Central memory CD4-positive, alpha-beta T cell (primary cell): ENCODE measurements around the gene IL1RL2.

ENCODE experiments used
- DNase-seq: peaks from one replicate; pipeline ENCODE4 v3.0.0; 2022

IL1RL2 gene

DNA sequence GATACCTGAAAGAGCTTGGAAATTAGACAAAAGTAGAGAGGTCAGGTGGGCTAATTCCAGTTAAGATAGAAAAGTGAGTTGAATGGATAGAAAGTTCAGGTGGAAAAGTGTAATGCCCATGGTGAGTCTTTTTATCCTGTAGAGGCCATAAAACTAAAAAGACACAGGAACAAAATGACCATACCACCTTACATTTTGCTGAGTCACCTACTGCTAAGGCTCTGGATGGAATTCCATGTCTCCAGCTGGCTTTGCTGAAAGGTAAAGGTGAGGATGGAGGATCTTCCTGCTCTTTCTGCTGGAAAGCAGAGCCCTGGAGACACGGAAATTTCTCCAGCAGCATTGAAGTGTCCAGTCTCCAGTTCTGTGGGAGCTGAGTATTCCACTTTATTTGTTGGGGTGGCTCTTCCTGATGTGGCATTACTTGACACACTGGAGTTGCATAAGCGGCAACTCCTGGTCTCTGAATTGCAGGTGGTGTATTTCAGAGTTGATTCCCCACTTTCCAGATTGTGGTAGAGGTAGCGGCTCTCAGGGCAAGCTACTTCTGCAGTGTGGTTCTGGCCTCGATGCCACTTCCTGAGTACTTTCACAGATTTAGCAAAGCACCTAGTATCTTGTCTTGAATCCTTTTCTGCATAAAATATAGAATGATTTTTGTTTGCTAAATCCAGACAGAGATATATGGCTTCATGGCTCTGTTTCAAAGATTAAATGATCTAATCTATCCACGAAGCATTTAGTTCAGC lies 10.7 kb downstream of the IL1RL2 start:
- no peak for DNase-seq

DNA sequence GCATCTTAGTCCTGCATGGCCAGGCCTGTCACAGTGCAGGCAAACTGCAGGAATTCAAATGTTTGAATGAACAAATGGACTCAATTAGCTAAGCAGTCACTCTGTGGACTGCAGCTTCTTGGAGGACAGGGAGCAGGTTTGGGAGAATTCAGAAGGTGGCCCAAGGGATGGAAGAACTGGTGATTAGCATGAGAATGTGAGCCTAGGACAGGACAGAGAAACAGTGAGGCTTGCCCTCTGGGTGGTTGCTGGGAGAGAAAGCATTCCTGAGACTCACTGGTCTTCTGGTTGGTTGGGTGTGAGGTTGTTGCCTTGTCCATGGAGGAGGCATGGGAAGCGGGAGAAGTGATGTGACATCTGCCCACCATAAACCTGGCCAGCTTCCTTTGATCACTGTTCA lies 13.7 kb downstream of the IL1RL2 start:
- DNase-seq: no peak

DNA sequence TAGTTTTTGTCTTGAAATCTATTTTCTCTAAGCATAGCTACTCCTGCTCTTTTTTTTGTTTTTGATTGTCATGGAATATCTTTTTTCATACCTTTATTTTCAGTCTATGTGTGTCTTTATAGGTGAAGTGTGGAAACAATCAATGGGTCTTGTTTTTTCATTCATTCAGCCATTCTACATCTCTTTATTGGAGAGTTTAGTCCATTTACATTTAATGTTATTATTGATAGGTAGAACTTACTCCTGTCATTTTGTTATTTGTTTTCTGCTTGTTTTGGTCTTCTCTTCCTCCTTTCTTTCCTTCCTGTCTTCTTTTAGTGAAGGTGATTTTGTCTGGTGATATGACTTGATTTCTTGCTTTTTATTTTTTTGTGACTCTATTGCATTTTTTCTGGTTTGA lies 17.8 kb downstream of the IL1RL2 start:
- no peak for DNase-seq

DNA sequence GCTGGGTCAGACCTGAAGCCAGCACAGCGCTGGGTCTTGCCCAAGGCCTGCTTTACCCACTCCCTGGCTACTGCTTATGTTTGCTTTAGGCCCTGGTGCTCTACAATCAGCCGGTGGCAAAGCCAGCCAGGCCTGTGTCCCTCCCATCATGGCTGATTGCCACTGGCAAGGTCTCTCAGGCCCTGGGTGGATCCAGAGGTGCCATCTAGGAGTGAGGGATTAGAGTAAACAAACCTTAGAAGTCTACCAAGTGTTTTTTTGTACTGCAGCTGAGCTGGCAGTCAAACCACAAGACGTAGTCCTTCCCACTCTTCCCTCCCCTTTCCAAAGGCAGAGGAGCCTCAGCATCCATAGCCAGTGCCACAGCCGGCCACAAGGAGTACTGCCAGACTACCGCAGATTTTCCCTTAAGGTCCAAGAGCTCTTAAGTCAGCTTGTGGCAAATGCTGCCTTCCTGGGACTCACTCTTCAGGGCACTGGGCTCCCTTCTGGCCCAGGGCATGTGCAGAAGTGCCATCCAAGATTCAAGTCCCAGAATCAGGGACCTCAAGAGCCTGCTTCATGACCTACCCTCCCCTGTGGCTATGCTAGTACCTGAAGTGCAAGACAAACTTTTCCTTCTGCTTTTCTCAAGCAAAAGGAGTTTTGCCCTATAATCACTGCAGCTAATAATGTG lies 20.0 kb downstream of the IL1RL2 start:
- no peak for DNase-seq

DNA sequence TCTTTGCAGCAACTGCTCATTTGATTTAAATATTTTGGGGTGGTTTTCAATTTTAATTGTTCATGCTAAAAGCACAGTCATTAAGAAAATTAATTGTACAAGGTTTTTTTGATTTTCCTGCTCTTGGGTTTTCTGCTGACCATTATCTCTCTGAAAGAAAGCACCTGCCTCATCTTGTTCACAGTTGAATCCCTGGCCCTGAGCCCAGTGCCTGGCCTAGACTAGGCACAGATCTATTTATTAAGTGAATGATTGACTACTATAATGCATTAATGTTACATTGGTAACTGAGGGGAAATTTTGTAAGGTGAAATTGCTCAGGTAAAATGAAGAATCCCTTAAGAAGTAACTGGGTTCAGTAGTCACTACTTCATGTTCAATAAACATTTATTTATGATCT lies 22.0 kb downstream of the IL1RL2 start:
- DNase-seq: no peak

DNA sequence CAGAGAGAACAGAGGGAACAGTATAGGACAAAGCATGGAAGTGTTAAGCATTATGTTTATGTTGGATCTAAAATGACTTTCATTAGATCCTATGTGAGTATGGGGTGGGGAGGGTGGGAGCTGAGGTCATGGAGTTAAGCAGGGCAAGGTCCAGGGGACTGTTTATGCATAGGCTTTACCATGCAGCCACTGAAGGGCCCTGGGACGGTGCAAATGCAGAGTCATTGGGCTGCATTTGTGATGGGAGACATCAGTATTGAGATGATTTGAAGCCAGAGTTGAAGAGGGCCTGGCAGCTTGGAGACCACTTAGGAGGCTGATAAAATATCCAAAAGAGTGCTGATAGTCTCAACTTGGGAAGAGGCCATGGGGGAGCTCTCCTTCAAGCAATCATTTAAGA lies 22.7 kb downstream of the IL1RL2 start:
- no peak for DNase-seq

DNA sequence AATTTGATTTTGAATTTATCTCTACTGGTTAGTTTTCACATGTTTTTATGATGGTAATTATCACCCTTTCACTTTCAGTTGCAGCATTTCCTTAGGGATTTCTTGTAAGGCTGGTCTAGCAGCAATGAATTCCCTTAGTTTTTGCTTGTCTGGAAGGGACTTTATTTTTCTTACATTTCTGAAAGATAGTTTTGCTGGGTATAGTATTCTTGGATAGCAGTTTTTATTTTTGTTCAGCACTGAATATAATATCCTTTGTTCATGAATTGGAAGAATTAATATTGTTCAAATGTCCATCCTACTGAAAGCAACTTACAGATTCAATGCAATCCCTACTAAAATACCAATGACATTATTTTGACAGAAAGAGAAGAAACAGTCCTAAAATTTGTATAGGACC lies 30.2 kb downstream of the IL1RL2 start:
- DNase-seq: no peak

DNA sequence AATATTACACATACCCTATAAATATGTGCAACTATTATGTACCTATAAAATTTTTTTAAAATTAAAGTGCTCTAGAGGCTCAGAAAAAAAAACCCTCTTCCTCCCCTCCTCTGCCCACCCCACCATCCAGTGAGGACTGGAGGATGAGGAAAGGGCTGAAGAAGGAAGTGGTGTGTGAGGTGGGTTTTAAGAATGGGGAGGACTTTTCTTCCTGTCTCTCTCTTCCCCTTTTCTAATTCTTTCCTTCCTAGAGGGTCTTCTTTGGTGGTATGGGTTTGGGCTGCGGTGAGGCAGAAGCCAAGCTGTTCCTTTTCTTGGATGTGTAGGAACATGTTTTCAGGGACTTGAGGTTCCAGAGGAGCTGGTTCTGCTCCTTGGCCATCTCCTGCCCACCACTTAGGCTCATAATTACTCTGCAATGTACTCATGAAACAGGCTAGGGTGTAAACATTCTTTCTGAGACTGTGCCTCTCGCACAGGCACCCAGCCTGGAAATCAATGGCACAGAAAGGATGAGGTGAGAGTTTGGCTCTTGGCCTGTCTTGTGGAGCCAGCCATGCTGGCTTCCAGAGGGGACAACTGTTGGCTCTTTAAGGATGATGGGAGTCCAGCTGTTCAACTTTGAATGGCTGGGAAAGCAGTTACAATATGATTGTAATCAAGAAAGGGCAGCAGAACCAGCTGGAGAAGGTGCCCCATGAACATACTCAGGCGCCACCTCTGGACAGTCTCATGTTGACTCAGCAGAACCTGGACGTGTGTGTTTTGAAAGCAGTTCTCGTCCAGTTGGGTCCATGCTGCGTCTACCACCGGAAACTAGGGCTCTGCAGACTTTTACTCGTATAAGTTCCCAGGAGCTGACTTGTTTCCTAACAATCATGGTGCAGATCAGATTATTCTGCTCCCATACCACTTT lies 38.3 kb downstream of the IL1RL2 start:
- DNase-seq: no peak

DNA sequence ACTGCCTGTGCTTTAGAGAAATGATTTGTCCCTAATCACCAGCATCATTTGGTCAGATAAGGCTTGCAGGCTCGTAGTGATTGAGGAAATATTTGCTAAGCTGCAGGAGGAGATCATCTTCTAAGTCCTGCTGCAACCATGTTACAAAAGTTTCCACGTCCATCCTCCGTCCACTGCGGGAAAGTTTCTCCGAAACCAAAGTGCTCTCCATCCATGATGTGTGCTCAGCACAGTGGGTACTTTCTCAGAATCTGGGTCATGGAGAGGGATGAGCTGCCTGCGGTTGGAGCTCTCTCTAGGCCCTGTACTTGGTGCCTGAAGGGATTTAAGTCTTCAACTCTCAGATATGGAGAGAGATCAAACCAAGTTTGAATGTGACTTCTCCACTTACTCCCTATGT lies 39.3 kb downstream of the IL1RL2 start:
- DNase-seq: no peak

DNA sequence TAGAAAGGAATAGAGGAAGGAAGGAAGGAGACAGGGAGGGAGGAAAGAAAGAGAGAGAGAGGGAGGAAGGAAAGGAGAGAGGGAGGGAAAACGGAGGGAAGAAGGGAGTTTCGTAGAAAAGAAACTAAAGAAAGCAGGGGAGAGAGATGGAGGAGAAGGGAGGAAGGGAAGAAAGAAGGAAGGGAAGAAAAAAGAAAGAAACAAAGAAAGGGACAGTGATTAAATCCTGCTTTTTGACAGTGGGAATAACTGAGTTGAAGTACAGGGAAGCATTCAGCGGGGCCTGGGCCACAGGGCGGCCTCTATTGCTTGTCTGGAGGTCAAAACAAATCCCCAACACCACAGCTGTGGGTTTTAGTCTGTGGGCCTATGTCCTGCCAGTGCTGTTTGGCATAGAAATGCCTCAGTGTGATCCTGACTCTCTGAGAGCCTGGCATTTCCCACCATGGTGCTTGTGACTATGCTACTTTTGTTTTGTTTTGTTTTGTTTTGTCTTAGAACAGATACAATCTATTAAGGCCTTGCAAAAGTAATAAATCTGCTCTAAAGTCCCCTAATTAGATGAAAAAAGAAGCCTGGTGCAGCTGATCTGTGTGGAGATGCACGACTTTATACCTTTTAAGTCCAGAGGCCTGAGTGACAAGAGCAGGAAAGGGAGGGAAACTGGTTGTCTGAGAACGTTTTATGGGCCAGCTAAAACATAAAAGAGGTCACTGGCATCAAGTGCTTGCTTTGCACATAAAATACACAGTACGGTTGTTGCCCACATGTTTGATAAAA lies 40.0 kb downstream of the IL1RL2 start:
- no peak for DNase-seq

DNA sequence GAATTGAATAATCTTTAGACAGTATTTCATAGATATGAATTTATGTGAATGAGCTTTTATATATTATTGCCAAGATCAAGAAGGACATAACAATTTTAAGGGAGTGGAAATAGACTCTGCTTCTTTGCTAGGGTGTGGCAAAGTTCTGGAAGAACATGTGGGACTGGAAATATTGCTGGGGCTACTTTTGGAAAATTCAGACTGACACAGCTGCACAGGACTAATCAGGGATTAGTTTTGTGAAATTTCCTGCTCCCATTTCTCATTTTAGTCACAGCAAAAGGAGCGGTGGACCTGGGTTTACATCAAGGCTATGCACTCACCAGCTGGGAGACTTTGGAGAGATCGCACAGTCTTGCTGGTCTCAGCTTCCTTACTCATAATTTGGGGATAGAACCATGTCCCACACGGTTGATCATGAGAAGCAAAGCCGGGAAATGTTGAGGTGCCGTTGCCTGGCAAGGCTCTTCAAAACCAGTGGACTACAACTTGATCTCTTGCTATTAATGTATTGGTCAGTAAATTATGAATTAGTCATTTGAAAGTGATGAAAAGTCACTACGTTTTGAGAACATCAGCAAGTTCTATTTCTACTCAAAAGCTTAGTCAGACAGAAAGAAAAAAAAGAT lies 42.4 kb downstream of the IL1RL2 start:
- DNase-seq: no peak

DNA sequence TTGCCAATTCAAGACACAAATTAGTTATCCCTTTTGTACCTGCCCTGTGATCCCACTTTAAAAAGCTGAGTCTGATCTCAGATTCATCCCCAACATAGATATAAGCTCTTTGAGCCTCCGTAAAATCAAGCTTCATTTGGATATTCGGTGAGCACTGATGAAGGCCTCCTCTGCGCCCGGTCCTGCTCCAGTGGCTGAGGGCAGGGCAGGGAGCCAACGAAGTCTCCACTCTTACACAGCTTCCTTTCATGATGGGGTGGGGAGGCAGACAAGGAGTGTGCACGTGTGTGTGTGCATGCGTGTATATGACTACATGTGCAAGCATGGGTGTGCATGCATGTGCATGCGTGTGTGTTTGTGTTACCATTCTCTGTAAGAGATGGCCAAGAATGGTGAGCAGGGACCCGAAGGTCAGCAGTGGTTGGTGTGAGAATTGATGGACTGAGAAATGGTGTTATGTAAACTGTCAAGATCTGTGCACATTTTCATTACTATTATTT lies 43.6 kb downstream of the IL1RL2 start:
- DNase-seq: no peak

DNA sequence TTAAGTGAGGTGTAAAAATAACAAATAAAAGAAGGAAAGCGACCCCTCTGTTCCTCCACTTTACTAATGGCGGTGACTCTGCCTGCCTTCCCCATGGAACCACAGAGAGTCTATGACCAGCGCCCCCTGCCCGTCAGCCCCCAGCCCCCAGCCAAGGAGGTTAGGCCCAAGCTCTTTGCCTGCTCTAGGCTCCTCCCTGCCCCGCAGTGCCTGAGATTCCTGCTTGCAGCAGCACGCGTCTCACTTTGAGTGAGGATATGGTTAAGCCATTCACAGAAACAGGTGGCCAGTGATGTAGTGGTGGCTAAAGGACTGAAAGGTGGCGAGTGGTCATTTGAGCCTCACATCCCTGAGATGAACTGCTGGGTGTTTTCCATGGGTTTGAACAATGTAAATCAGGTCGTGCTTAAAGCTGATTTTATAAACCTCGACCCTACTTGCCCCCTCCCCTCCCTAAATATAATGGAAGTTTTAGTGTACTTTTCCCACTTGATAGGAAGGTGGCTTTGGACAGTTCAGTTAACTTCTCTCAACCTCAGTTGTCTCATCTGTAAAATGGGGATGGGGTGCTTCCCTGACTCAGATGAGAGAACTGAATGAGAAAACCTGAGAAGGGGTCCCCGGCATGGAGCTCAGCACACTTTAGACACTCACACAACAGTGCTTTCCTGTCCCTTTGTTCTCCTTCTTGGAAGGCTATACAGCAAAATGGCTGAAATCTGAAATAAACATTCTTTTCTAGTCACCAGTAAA lies 46.5 kb downstream of the IL1RL2 start:
- DNase-seq: no peak

DNA sequence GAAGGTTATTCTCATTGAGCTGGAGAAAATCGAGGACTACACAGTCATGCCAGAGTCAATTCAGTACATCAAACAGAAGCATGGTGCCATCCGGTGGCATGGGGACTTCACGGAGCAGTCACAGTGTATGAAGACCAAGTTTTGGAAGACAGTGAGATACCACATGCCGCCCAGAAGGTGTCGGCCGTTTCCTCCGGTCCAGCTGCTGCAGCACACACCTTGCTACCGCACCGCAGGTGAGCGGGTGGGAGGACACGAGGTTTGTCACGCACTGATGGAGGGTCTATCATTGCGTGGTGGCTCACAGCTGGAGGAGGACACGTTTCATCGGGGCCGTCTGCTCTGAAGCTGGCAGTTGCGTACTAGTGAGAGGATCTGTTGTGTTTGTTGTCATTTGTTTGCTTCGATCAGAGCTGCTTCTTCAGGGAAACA lies 48.2 kb downstream of the IL1RL2 start:
- DNase-seq: no peak

DNA sequence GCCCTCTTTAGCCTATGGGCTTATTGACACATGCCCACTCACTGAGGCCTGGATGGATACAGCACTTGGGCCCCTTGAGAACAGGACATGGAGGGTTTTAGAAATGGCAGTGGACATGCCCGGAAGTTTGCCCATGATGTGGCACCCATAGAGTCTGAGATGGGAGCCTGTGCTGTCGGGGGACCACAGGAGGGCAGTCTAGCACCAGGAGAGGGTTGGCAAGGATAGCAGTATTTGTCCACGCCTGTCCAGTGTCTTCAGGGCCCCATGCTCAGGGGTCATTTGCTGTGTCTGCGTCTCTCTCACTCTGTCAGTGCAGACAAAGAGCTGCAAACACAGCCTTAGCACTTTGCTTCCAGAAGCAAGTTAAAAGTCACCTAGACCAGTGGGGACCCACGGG lies 48.7 kb downstream of the IL1RL2 start:
- no peak for DNase-seq

DNA sequence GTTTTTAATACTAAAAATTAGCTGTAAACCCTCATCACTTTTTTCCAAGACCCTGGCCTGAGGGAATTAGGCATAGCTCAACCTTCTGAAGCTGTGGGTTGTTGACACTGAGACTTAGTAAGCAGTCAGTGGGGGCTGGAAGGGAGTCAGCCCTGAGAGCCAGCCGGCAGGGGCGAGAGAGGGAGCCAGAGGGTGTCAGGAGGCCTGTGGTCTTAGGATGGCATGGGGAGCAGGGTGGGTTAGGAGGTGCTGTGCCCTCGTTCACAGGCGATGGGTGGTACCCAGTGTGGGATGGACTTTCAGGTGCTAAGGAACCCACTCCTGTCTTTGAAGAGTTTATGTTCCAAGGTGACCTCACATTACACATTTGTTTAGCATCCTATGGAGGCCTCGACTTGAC lies 49.3 kb downstream of the IL1RL2 start:
- DNase-seq: no peak

DNA sequence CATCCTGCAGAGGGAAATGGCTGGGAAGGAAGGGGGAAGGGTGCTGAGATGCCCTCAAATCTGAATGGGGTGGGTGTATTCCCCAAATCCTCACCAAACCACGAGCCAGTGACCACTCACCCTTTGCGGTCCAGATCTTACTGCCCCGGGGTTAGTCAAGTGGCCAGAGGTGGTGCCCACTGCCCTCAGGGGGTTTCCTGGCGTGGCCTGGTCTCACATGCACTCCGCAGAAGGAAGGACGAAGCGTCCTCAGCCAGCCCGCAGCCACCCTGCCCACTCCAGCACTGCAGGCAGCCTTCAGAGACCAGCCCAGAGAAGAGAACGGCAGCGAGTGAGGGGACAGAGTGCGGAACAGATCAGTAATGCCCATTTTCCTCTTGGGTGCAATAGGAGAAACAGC lies 50.4 kb downstream of the IL1RL2 start:
- no peak for DNase-seq

DNA sequence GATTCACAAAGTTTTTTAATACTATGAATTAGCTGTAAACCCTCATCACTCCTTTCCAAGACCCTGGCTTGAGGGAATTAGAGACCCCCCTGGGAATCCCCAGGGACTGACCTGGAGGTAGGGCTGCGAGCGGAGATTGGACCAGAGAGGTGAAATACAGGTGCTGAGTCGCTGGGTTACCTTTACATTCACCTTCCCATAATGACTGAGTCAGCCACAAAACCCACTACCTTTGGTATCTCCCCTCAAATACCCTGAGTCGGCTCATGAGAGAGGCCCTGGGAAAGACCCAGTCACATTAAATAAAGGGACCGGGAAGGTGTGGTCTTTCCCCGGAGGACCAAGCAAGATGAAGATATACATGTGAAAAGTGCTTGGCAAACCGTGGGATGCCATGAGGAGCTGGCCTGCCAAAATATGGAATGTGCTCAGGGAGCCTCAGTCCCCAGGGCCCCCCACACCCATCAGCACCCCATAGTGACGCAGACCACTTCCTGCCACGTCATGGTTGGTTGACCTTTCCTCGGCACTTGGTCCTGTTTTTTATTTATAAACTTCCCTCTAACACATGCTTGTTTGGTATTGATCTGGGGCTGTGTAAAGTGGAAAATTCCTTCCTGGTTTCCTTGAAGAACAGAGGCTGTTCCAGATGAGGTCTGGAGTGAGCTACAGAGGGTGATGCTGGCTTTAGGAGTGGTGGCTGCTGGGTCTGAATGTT lies 51.4 kb downstream of the IL1RL2 start:
- DNase-seq: no peak

DNA sequence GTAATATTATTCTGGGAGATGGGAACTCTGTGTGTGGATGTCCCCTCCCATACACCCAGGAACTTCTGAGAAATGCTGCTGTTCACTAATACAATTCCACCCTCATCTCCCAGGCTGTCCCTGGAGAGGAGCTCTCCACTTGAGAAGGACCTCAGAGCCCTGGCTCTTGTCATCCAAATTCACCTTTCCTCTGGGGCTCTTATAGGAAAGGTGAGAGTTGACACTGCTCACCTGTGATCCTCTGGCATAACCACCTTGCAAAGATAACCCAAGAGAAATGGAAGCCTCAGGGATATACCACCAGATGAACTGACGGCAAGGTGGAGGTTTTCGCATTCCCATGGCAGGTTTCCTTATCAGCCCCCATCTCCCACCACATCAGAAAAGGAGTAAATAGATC lies 52.0 kb downstream of the IL1RL2 start:
- no peak for DNase-seq

DNA sequence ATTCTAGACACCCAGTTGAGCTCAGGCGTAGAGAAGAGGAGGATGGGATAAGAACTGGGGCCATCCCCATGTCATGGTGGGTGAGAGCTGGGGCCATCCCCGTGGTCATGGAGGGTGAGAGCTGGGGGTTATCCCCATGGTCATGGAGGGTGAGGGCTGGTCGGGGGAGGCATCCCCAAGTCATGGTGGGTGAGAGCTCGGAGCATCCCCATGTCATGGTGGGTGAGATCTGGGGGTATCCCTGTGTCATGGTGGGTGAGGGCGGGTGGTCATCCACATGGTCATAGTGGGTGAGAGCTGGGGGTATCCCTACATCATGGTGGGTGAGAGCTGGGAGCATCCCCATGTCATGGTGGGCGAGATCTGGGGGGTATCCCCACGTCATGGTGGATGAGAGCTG lies 52.5 kb downstream of the IL1RL2 start:
- no peak for DNase-seq
